Astrocyte (in vitro differentiated cells and primary cell): ENCODE results near the gene AMBN. TPM values are rescaled to one million over a fixed set of nuclear protein-coding genes. Genes with fewer than 3 reads are reported as not detected.

Source experiments
- DNase-seq: peaks from one replicate; pipeline ENCODE4 v3.0.0-alpha.2; 2010; ENCODE audit warnings: low read depth
- FAIRE-seq: peaks from 2 replicates; lab custom pipeline; 2011; peaks lifted over from hg19 to GRCh38; lab: Jason Lieb, UNC
- H2AFZ ChIP-seq: 2 replicates; pipeline ENCODE4 v1.6.0; 2012; ENCODE audit warnings: low read depth, low read length, inconsistent platforms
- H3K27ac ChIP-seq: 2 replicates; pipeline ENCODE4 v1.5.1; 2011; ENCODE audit warnings: low read depth, low read length, inconsistent platforms
- H3K27me3 ChIP-seq: 2 replicates; pipeline ENCODE4 v1.6.0; 2011; ENCODE audit warnings: low read length, inconsistent platforms; ENCODE audit not compliant: insufficient read depth
- H3K36me3 ChIP-seq: 2 replicates; pipeline ENCODE4 v1.5.1; 2011; ENCODE audit warnings: low read length, inconsistent platforms; ENCODE audit not compliant: insufficient read depth
- H3K4me1 ChIP-seq: 2 replicates; pipeline ENCODE4 v1.5.1; 2011; ENCODE audit warnings: low read length, inconsistent platforms; ENCODE audit not compliant: insufficient read depth
- H3K4me2 ChIP-seq: 2 replicates; pipeline ENCODE4 v1.6.0; 2012; ENCODE audit warnings: low read length, inconsistent platforms
- H3K4me3 ChIP-seq: 2 replicates; pipeline ENCODE4 v1.5.1; 2011; ENCODE audit warnings: low read depth, mild to moderate bottlenecking, low read length, inconsistent platforms; ENCODE audit not compliant: insufficient read depth
- H3K79me2 ChIP-seq: 2 replicates; pipeline ENCODE4 v1.6.0; 2012; ENCODE audit warnings: mild to moderate bottlenecking, low read length, inconsistent platforms; ENCODE audit not compliant: insufficient read depth
- H3K9ac ChIP-seq: 2 replicates; pipeline ENCODE4 v1.6.0; 2012; ENCODE audit warnings: mild to moderate bottlenecking, low read length, inconsistent platforms
- H3K9me3 ChIP-seq: 2 replicates; pipeline ENCODE4 v1.5.1; 2012; ENCODE audit warnings: low read depth, mild to moderate bottlenecking, low read length, inconsistent platforms; ENCODE audit not compliant: insufficient read depth
- H4K20me1 ChIP-seq: 2 replicates; pipeline ENCODE4 v1.6.0; 2012; ENCODE audit warnings: low read length, inconsistent platforms; ENCODE audit not compliant: insufficient read depth
- H3K27ac Mint-ChIP-seq: one replicate; pipeline ENCODE4 v1.8.0; 2021; ENCODE audit warnings: mild to moderate bottlenecking, mixed read lengths; ENCODE audit not compliant: unreplicated experiment
- H3K27me3 Mint-ChIP-seq: one replicate; pipeline ENCODE4 v1.8.0; 2021; ENCODE audit warnings: low read depth, mixed read lengths; ENCODE audit not compliant: unreplicated experiment
- H3K36me3 Mint-ChIP-seq: one replicate; pipeline ENCODE4 v1.8.0; 2021; ENCODE audit warnings: low read depth, mixed read lengths; ENCODE audit not compliant: unreplicated experiment
- H3K4me1 Mint-ChIP-seq: one replicate; pipeline ENCODE4 v1.8.0; 2021; ENCODE audit warnings: low read depth, mixed read lengths; ENCODE audit not compliant: unreplicated experiment
- H3K4me3 Mint-ChIP-seq: one replicate; pipeline ENCODE4 v1.8.0; 2021; ENCODE audit warnings: mild to moderate bottlenecking, moderate library complexity, mixed read lengths; ENCODE audit not compliant: unreplicated experiment
- H3K9me3 Mint-ChIP-seq: one replicate; pipeline ENCODE4 v1.8.0; 2021; ENCODE audit warnings: mild to moderate bottlenecking, mixed read lengths; ENCODE audit not compliant: unreplicated experiment
- CTCF ChIP-seq: IDR thresholded peaks from 2 replicates; pipeline ENCODE4 v1.5.1; 2011; ENCODE audit warnings: low read depth, mild to moderate bottlenecking, inconsistent platforms, low read length, moderate library complexity; ENCODE audit not compliant: insufficient read depth
- EZH2 ChIP-seq: IDR thresholded peaks from 2 replicates; pipeline ENCODE4 v1.6.1; 2012; ENCODE audit warnings: mild to moderate bottlenecking, low read length, inconsistent platforms; ENCODE audit not compliant: insufficient read depth
- total RNA-seq: library from RNA; stranded (reverse); gene quantifications from 2 replicates; pipeline ENCODE4 v1.2.1, GENCODE V29; 2021

The AMBN gene
- total RNA-seq, 1 donor from 2014 or later: not detected

GRCh38 chr4:70606459-70606858 is 14.4 kb downstream of the AMBN start:
- H3K79me2 ChIP-seq: no peaks in the 10 kb centered on the region
- H3K9me3 ChIP-seq: no peaks in the 10 kb centered on the region
- H3K36me3 Mint-ChIP-seq: no peaks in the 10 kb centered on the region
- DNase-seq (no peak), FAIRE-seq (no peak)
- no peaks in the 10 kb centered on the region for H3K27me3 ChIP-seq
- no peak overlapping the region for H3K27ac ChIP-seq
- no peaks in the 10 kb centered on the region for H4K20me1 ChIP-seq
- no peak for TF ChIP-seq CTCF
- TF ChIP-seq EZH2: no peak
- no peaks in the 10 kb centered on the region for H3K27me3 Mint-ChIP-seq
- no peak overlapping the region for H3K27ac Mint-ChIP-seq
- H3K4me3 ChIP-seq: no peak overlapping the region
- no peak overlapping the region for H2AFZ ChIP-seq
- H3K4me3 Mint-ChIP-seq: no peak overlapping the region
- H3K9ac ChIP-seq: no peak overlapping the region
- H3K4me2 ChIP-seq: no peak overlapping the region
- no peaks in the 10 kb centered on the region for H3K4me1 ChIP-seq
- H3K36me3 ChIP-seq: no peaks in the 10 kb centered on the region
- H3K9me3 Mint-ChIP-seq: no peaks in the 10 kb centered on the region
- H3K4me1 Mint-ChIP-seq: peaks cover 4% of the 10 kb centered on the region

GRCh38 chr4:70607334-70607853 is 15.3 kb downstream of the AMBN start:
- H3K4me1 Mint-ChIP-seq: peaks cover 4% of the 10 kb centered on the region
- Histone ChIP-seq H3K79me2 (no peaks in the 10 kb centered on the region), H3K27ac (no peak overlapping the region), H3K9me3 (no peaks in the 10 kb centered on the region), H4K20me1 (no peaks in the 10 kb centered on the region), H3K36me3 (no peaks in the 10 kb centered on the region), H2AFZ (no peak overlapping the region), H3K27me3 (no peaks in the 10 kb centered on the region), H3K4me3 (no peak overlapping the region), H3K4me2 (no peak overlapping the region), H3K9ac (no peak overlapping the region), H3K4me1 (no peaks in the 10 kb centered on the region)
- FAIRE-seq (no peak), DNase-seq (no peak)
- no peaks in the 10 kb centered on the region for H3K27me3 Mint-ChIP-seq
- H3K36me3 Mint-ChIP-seq: no peaks in the 10 kb centered on the region
- no peaks in the 10 kb centered on the region for H3K9me3 Mint-ChIP-seq
- no peak overlapping the region for H3K27ac Mint-ChIP-seq
- no peak for TF ChIP-seq EZH2
- TF ChIP-seq CTCF: no peak
- H3K4me3 Mint-ChIP-seq: no peak overlapping the region

GRCh38 chr4:70608324-70608723 is 16.3 kb downstream of the AMBN start:
- Histone ChIP-seq H3K79me2 (no peaks in the 10 kb centered on the region), H3K4me3 (no peak overlapping the region), H3K9ac (no peak overlapping the region), H3K27me3 (no peaks in the 10 kb centered on the region), H2AFZ (no peak overlapping the region), H3K4me1 (no peaks in the 10 kb centered on the region), H3K27ac (no peak overlapping the region), H3K36me3 (no peaks in the 10 kb centered on the region), H3K9me3 (no peaks in the 10 kb centered on the region), H3K4me2 (no peak overlapping the region), H4K20me1 (no peaks in the 10 kb centered on the region)
- no peaks in the 10 kb centered on the region for H3K27me3 Mint-ChIP-seq
- peaks cover 6% of the 10 kb centered on the region for H3K4me1 Mint-ChIP-seq
- no peak overlapping the region for H3K4me3 Mint-ChIP-seq
- H3K27ac Mint-ChIP-seq: no peak overlapping the region
- no peak for DNase-seq
- H3K9me3 Mint-ChIP-seq: no peaks in the 10 kb centered on the region
- TF ChIP-seq CTCF: no peak
- no peak for TF ChIP-seq EZH2
- no peak for FAIRE-seq
- no peaks in the 10 kb centered on the region for H3K36me3 Mint-ChIP-seq
